Measurements from ENCODE around the gene WDR88. TPM values are rescaled to one million over a fixed set of nuclear protein-coding genes. Genes with fewer than 3 reads are reported as not detected.
A peak's percentile ranks its signal among the peaks of the same experiment; 100 is the strongest.

Gene WDR88
- total and polyA plus RNA-seq, 2 donors from 2014 or later = not detected

DNA sequence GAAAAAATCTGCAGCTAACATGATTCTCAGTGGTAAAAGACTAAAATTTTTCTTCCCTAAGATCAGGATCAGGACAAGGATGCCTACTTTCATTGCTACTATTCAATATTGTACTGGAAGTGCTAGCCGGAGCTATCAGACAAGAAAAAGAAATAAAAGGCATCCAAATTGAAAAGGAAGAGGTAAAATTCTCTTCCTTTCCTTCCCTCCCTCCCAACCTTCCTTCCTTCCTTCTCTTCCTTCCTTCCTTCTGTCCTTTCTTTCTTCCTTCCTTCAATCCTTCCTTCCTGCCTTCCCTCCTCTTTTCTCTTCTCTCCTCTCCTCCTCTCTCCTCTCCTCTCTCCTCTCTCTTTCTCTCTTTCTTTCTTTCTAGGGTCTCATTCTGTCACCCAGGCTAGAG is 35.5 kb downstream of the WDR88 start:
- no peak overlapping the region for H3K4me3 ChIP-seq (ENCODE audit: low read length in 3 of 3)
- intact Hi-C loops (cut with DNase I) = no loop called here
- H3K9me3 ChIP-seq (ENCODE audit: control insufficient read depth in 2 of 3, insufficient read depth in 1 of 3, low read length in 3 of 3) = no peaks in the 10 kb centered on the region
- DNase-seq = no peak
- H3K27ac ChIP-seq (ENCODE audit: low read depth in 2 of 2, low read length in 2 of 2) = no peak overlapping the region
- H3K4me1 ChIP-seq (ENCODE audit: control insufficient read depth in 2 of 3, insufficient read depth in 2 of 3, low read depth in 1 of 3, low read length in 3 of 3) = no peaks in the 10 kb centered on the region
- no peaks in the 10 kb centered on the region for H3K36me3 ChIP-seq (ENCODE audit: control insufficient read depth in 2 of 3, insufficient read depth in 3 of 3, low read length in 3 of 3)
- TF ChIP-seq, protein P1, sequence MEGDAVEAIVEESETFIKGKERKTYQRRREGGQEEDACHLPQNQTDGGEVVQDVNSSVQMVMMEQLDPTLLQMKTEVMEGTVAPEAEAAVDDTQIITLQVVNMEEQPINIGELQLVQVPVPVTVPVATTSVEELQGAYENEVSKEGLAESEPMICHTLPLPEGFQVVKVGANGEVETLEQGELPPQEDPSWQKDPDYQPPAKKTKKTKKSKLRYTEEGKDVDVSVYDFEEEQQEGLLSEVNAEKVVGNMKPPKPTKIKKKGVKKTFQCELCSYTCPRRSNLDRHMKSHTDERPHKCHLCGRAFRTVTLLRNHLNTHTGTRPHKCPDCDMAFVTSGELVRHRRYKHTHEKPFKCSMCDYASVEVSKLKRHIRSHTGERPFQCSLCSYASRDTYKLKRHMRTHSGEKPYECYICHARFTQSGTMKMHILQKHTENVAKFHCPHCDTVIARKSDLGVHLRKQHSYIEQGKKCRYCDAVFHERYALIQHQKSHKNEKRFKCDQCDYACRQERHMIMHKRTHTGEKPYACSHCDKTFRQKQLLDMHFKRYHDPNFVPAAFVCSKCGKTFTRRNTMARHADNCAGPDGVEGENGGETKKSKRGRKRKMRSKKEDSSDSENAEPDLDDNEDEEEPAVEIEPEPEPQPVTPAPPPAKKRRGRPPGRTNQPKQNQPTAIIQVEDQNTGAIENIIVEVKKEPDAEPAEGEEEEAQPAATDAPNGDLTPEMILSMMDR (IDR thresholded peaks at IDR 0.05; ENCODE audit: borderline replicate concordance, extremely low read depth, insufficient read depth) = no peak
- FAIRE-seq = no peak
- no peaks in the 10 kb centered on the region for H3K27me3 ChIP-seq (ENCODE audit: control insufficient read depth, insufficient read depth, low read length)
- H3K9ac ChIP-seq (ENCODE audit: low read length in 3 of 3) = no peak overlapping the region

DNA sequence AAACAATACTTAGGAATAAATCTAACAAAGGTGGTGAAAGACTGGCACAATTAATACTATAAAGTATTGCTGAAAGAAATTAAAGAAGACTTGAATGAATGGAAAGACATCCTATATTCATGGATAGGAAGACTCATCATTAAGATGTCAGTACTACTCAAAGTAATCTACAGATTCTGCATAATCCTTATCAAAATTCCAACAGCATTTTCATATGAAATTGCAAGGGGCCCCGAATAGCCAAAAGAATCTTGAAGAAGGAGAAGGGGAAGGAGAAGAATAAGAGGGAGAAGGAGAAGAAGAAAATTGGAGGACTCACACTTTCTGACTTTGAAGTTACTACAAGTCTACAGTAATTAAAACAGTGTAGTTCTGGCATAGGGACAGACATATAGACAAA is 36.6 kb downstream of the WDR88 start:
- TF ChIP-seq, protein P1 (IDR thresholded peaks at IDR 0.05; ENCODE audit: borderline replicate concordance, extremely low read depth, insufficient read depth) = no peak
- Histone ChIP-seq H3K36me3 (ENCODE audit: control insufficient read depth in 2 of 3, insufficient read depth in 3 of 3, low read length in 3 of 3) (no peaks in the 10 kb centered on the region), H3K27ac (ENCODE audit: low read depth in 2 of 2, low read length in 2 of 2) (no peak overlapping the region), H3K9ac (ENCODE audit: low read length in 3 of 3) (no peak overlapping the region), H3K9me3 (ENCODE audit: control insufficient read depth in 2 of 3, insufficient read depth in 1 of 3, low read length in 3 of 3) (no peaks in the 10 kb centered on the region), H3K27me3 (ENCODE audit: control insufficient read depth, insufficient read depth, low read length) (no peaks in the 10 kb centered on the region), H3K4me3 (ENCODE audit: low read length in 3 of 3) (no peak overlapping the region), H3K4me1 (ENCODE audit: control insufficient read depth in 2 of 3, insufficient read depth in 2 of 3, low read depth in 1 of 3, low read length in 3 of 3) (peaks cover 0 to 4% (median 0%) of the 10 kb centered on the region in 3 donors)
- intact Hi-C loops (cut with DNase I) = no loop called here
- FAIRE-seq (no peak), DNase-seq (no peak)

DNA sequence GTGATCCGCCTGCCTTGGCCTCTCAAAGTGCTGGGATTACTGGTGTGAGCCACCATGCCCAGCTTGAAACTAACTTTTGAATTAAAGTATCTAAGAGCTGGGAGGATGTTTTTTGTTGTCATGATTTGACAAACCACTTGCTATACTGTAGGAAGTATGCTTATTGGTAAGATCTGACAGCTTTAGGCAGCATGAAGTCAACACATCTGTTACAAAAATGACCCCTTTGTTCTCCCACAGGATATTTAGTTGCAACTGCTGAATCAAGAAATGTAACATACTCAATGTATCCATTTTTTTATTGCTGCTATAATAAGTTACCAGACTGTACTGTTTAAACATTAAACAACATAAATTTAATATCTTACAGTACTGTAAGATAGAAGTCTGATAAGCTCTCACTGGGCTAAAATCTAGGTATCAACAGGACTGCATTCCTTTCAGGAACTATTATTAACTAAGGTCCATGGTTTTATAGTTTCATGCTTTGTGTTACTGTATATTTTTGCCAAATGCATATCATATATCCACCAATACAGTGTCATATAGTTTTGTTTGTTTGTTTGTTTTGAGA is 39.4 kb downstream of the WDR88 start:
- intact Hi-C loops (cut with DNase I) = no loop called here

More for the DNA sequence above, 39.4 kb downstream of the WDR88 start:
- no peak overlapping the region for H3K4me3 ChIP-seq (ENCODE audit: low read length in 3 of 3)
- peaks cover 0 to 12% (median 10%) of the 10 kb centered on the region in 3 donors for H3K4me1 ChIP-seq (ENCODE audit: control insufficient read depth in 2 of 3, insufficient read depth in 2 of 3, low read depth in 1 of 3, low read length in 3 of 3)
- no peaks in the 10 kb centered on the region for H3K27me3 ChIP-seq (ENCODE audit: control insufficient read depth, insufficient read depth, low read length)
- H3K36me3 ChIP-seq (ENCODE audit: control insufficient read depth in 2 of 3, insufficient read depth in 3 of 3, low read length in 3 of 3) = no peaks in the 10 kb centered on the region
- DNase-seq (peak in 3 of 5 donors; percentile 0 to 49 (median 37)), FAIRE-seq (no peak)
- H3K9ac ChIP-seq (ENCODE audit: low read length in 3 of 3) = no peak overlapping the region
- H3K9me3 ChIP-seq (ENCODE audit: control insufficient read depth in 2 of 3, insufficient read depth in 1 of 3, low read length in 3 of 3) = no peaks in the 10 kb centered on the region
- TF ChIP-seq, protein P1 (IDR thresholded peaks at IDR 0.05; ENCODE audit: borderline replicate concordance, extremely low read depth, insufficient read depth) = no peak
- H3K27ac ChIP-seq (ENCODE audit: low read depth in 2 of 2, low read length in 2 of 2) = no peak overlapping the region

Data from kidney (tissue), 14 donors.